CD14-positive monocyte (primary cell): Measurements from ENCODE around the gene EAPP. TPM values are rescaled to one million over a fixed set of nuclear protein-coding genes. Genes with fewer than 3 reads are reported as not detected.
A peak's percentile ranks its signal among the peaks of the same experiment; 100 is the strongest.
"Not testable (repeated sequence)": the region's sequence is repeated elsewhere in the genome, so short reads cannot be mapped to it uniquely, and the experiment has no call there.

Source experiments
- DNase-seq, 3 donors: peaks; one replicate each; pipeline ENCODE4 v3.0.0-alpha.2; 2011 to 2022
- H2AFZ ChIP-seq: 2 replicates; pipeline ENCODE4 v1.6.0; 2012; ENCODE audit warnings: mild to moderate bottlenecking, low read depth, low read length, inconsistent platforms; ENCODE audit not compliant: insufficient read depth, poor library complexity, severe bottlenecking
- H3K27ac ChIP-seq, 2 donors: 1 replicate in 1 of 2; 2 replicates in 1 of 2; pipeline ENCODE4 v1.5.1; 2012 to 2013; ENCODE audit warnings: low read length in 2 of 2, control low read depth in 1 of 2, inconsistent platforms in 1 of 2, low read depth in 1 of 2, mild to moderate bottlenecking in 1 of 2
- H3K27me3 ChIP-seq, 2 donors: one replicate each; pipeline versions ENCODE4 v1.6.0 to v1.6.1; 2011 to 2013; ENCODE audit warnings: low read length in 2 of 2; ENCODE audit not compliant: control insufficient read depth in 2 of 2, insufficient read depth in 2 of 2
- H3K36me3 ChIP-seq, 2 donors: replicated peaks in 1 of 2; 1 replicate in 1 of 2; 2 replicates in 1 of 2; pipeline versions ENCODE4 v1.5.1 to v1.6.1; 2012 to 2013; ENCODE audit warnings: low read length in 2 of 2, control low read depth in 1 of 2, inconsistent platforms in 1 of 2, mild to moderate bottlenecking in 1 of 2; ENCODE audit not compliant: insufficient read depth in 2 of 2, control insufficient read depth in 1 of 2
- H3K4me1 ChIP-seq, 2 donors: 1 replicate in 1 of 2; 2 replicates in 1 of 2; pipeline versions ENCODE4 v1.5.1 to v1.6.1; 2012 to 2013; ENCODE audit warnings: low read length in 2 of 2, control low read depth in 1 of 2, inconsistent platforms in 1 of 2, mild to moderate bottlenecking in 1 of 2, moderate library complexity in 1 of 2; ENCODE audit not compliant: insufficient read depth in 2 of 2, control insufficient read depth in 1 of 2
- H3K4me2 ChIP-seq: replicated peaks from 2 replicates; pipeline ENCODE3; 2012; ENCODE audit warnings: low read length, moderate library complexity, mild to moderate bottlenecking; ENCODE audit not compliant: poor library complexity, severe bottlenecking; ENCODE audit errors: extremely low read depth
- H3K4me3 ChIP-seq, 3 experiments: fragments of 200-600 bp in 1 of 3; sonication (generic) in 1 of 3; replicated peaks in 1 of 3; 1 replicate in 2 of 3; 2 replicates in 1 of 3; pipeline ENCODE4 v1.5.1; 2011 to 2013; ENCODE audit warnings: low read length in 3 of 3, mild to moderate bottlenecking in 3 of 3, control low read depth in 2 of 3, low read depth in 2 of 3, inconsistent platforms in 1 of 3, moderate library complexity in 1 of 3
- H3K79me2 ChIP-seq: 2 replicates; pipeline ENCODE4 v1.6.0; 2012; ENCODE audit warnings: mild to moderate bottlenecking, control low read depth, inconsistent platforms, low read length, moderate library complexity; ENCODE audit not compliant: insufficient read depth
- H3K9ac ChIP-seq: 2 replicates; pipeline ENCODE4 v1.6.0; 2017; ENCODE audit warnings: low read length, mild to moderate bottlenecking; ENCODE audit not compliant: insufficient read depth, poor library complexity, severe bottlenecking
- H3K9me3 ChIP-seq, 2 donors: replicated peaks in 1 of 2; 1 replicate in 1 of 2; 2 replicates in 1 of 2; pipeline versions ENCODE4 v1.5.1 to v1.6.1; 2012 to 2013; ENCODE audit warnings: low read length in 2 of 2, control low read depth in 1 of 2; ENCODE audit not compliant: control insufficient read depth in 1 of 2, insufficient read depth in 1 of 2
- H4K20me1 ChIP-seq: 2 replicates; pipeline ENCODE4 v1.6.0; 2012; ENCODE audit warnings: mild to moderate bottlenecking, low read length, control low read depth, moderate library complexity; ENCODE audit not compliant: insufficient read depth
- H3K27ac Mint-ChIP-seq, 7 donors: one replicate each; pipeline ENCODE4 v1.8.0; 2020; ENCODE audit warnings: mild to moderate bottlenecking in 7 of 7, mixed read lengths in 7 of 7, moderate library complexity in 6 of 7, inconsistent platforms in 2 of 7
- H3K27me3 Mint-ChIP-seq, 3 donors: one replicate each; pipeline ENCODE4 v1.8.0; 2021 to 2022; ENCODE audit warnings: low read depth in 3 of 3, mild to moderate bottlenecking in 3 of 3, mixed read lengths in 3 of 3, moderate library complexity in 3 of 3, inconsistent platforms in 1 of 3
- H3K36me3 Mint-ChIP-seq, 2 donors: one replicate each; pipeline ENCODE4 v1.8.0; 2020; ENCODE audit warnings: mixed read lengths in 2 of 2, inconsistent platforms in 1 of 2, mild to moderate bottlenecking in 1 of 2
- H3K4me1 Mint-ChIP-seq: one replicate; pipeline ENCODE4 v1.8.0; 2020; ENCODE audit warnings: mild to moderate bottlenecking, mixed read lengths
- H3K4me3 Mint-ChIP-seq, 2 donors: one replicate each; pipeline ENCODE4 v1.8.0; 2020; ENCODE audit warnings: mild to moderate bottlenecking in 2 of 2, mixed read lengths in 2 of 2, moderate library complexity in 1 of 2
- H3K9me3 Mint-ChIP-seq, 7 donors: one replicate each; pipeline ENCODE4 v1.8.0; 2020 to 2022; ENCODE audit warnings: mixed read lengths in 7 of 7, mild to moderate bottlenecking in 6 of 7, moderate library complexity in 6 of 7, inconsistent platforms in 2 of 7
- WGBS: methylation state at CpG from one replicate; pipeline ENCODE4 v1.1.5; 2013; ENCODE audit warnings: missing lambda C conversion rate; ENCODE audit not compliant: insufficient coverage; 5-methylcytosine and 5-hydroxymethylcytosine counted together
- intact Hi-C, 2 donors: fragments of 100-400 bp; cut with micrococcal nuclease; formaldehyde crosslinking; loops; one replicate each; pipeline versions ENCODE4 v1.15.0 to v1.15.1; 2023
- polyA plus RNA-seq, 3 donors: library from polyadenylated mRNA; depleted of rRNA in 1 of 3; unstranded in 2 of 3; stranded (reverse) in 1 of 3; fragments of 300-500 nt in 2 of 3; fragments of >200 nt in 1 of 3; fragmentation: Illumina TruSeq in 2 of 3; gene quantifications; 1 replicate in 2 of 3; 2 replicates in 1 of 3; pipeline ENCODE4 v1.2.3, GENCODE V29; 2012 to 2021
- TF ChIP-seq, protein P1 (sequence below): fragments of 200-600 bp; IDR thresholded peaks from one replicate; pipeline ENCODE4 v1.8.0; 2022; ENCODE audit warnings: antibody characterized with exemption, mild to moderate bottlenecking

EAPP gene
- polyA plus RNA-seq, 3 donors = 20.7 to 76.2 (median 70.2) TPM

DNA sequence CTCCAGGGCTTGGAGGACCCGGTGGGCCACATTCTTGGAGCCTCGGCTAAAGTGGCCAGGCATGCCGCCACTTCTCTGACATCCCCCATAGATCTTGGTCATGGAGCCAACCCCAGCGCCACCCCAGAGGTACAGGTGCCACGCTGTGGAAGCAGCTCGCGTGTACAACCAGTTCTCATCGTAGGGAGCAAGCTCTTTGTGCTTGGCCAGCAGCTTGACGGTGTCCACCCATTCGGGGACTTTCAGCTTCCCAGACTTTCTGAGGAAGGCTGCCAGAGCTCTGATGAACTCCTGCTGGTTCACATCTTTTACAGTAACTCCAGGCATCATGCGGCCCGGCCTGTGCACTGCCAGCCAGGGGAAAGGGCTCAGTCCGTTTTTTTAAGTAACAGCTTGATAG is 29.3 kb upstream of the EAPP start:
- Mint-ChIP-seq H3K36me3 (peaks cover 62 to 92% of the 10 kb centered on the region in 2 donors), H3K27ac (peak overlapping the region in 3 of 7 donors; percentile 16 to 78 (median 41)), H3K27me3 (peaks cover 0 to 2% (median 0%) of the 10 kb centered on the region in 3 donors), H3K4me1 (no peaks in the 10 kb centered on the region), H3K4me3 (no peak overlapping the region), H3K9me3 (peaks cover 0 to 3% (median 0%) of the 10 kb centered on the region in 7 donors)
- Histone ChIP-seq H2AFZ (no peak overlapping the region), H3K27ac (no peak overlapping the region), H3K9me3 (no peaks in the 10 kb centered on the region), H3K9ac (no peak overlapping the region), H3K4me2 (no peak overlapping the region), H3K36me3 (peaks cover 83 to 99% of the 10 kb centered on the region in 2 donors), H3K27me3 (no peaks in the 10 kb centered on the region), H3K4me3 (no peak overlapping the region), H3K4me1 (no peaks in the 10 kb centered on the region), H4K20me1 (peaks cover 34% of the 10 kb centered on the region), H3K79me2 (no peaks in the 10 kb centered on the region)
- TF ChIP-seq, protein P1, sequence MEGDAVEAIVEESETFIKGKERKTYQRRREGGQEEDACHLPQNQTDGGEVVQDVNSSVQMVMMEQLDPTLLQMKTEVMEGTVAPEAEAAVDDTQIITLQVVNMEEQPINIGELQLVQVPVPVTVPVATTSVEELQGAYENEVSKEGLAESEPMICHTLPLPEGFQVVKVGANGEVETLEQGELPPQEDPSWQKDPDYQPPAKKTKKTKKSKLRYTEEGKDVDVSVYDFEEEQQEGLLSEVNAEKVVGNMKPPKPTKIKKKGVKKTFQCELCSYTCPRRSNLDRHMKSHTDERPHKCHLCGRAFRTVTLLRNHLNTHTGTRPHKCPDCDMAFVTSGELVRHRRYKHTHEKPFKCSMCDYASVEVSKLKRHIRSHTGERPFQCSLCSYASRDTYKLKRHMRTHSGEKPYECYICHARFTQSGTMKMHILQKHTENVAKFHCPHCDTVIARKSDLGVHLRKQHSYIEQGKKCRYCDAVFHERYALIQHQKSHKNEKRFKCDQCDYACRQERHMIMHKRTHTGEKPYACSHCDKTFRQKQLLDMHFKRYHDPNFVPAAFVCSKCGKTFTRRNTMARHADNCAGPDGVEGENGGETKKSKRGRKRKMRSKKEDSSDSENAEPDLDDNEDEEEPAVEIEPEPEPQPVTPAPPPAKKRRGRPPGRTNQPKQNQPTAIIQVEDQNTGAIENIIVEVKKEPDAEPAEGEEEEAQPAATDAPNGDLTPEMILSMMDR = no peak
- intact Hi-C loops = no loop called here
- 97% methylated on average over 10 of the region's 13 CpGs for WGBS
- DNase-seq = no peak

DNA sequence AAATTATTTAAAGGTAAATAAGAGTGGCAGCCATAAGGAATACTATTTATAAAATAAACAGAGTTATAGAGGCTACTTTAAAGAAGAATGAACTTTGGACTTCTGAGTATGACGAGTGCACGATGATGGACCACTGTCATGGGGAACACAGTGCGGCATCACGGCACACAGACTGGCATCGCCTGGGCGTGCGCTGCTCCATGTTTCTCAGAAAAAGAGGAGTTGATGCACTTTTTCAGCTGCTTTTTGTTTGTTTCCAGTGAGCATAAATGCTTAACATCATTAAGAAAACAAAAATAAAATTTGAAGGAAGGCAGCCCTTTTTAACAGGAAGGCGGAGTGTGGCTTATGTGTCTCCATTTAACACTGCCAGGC is 23.3 kb upstream of the EAPP start:
- H3K27me3 ChIP-seq = no peaks in the 10 kb centered on the region
- H3K4me3 Mint-ChIP-seq = no peak overlapping the region
- no peak overlapping the region for H3K27ac Mint-ChIP-seq
- no peak overlapping the region for H3K4me3 ChIP-seq
- no peaks in the 10 kb centered on the region for H3K79me2 ChIP-seq
- TF ChIP-seq, protein P1 = no peak
- H3K36me3 Mint-ChIP-seq = peaks cover 33 to 51% of the 10 kb centered on the region in 2 donors
- H3K9me3 Mint-ChIP-seq = peaks cover 0 to 3% (median 0%) of the 10 kb centered on the region in 7 donors
- H3K9me3 ChIP-seq = no peaks in the 10 kb centered on the region
- H3K4me2 ChIP-seq = no peak overlapping the region
- peaks cover 0 to 2% (median 0%) of the 10 kb centered on the region in 3 donors for H3K27me3 Mint-ChIP-seq
- peaks cover 5% of the 10 kb centered on the region for H4K20me1 ChIP-seq
- no peaks in the 10 kb centered on the region for H3K4me1 Mint-ChIP-seq
- intact Hi-C loops = no loop called here
- H3K9ac ChIP-seq = no peak overlapping the region
- peaks cover 38 to 57% of the 10 kb centered on the region in 2 donors for H3K36me3 ChIP-seq
- DNase-seq = no peak
- H2AFZ ChIP-seq = no peak overlapping the region
- WGBS = 96% methylated on average over 7 of the region's 8 CpGs
- no peaks in the 10 kb centered on the region for H3K4me1 ChIP-seq
- no peak overlapping the region for H3K27ac ChIP-seq

DNA sequence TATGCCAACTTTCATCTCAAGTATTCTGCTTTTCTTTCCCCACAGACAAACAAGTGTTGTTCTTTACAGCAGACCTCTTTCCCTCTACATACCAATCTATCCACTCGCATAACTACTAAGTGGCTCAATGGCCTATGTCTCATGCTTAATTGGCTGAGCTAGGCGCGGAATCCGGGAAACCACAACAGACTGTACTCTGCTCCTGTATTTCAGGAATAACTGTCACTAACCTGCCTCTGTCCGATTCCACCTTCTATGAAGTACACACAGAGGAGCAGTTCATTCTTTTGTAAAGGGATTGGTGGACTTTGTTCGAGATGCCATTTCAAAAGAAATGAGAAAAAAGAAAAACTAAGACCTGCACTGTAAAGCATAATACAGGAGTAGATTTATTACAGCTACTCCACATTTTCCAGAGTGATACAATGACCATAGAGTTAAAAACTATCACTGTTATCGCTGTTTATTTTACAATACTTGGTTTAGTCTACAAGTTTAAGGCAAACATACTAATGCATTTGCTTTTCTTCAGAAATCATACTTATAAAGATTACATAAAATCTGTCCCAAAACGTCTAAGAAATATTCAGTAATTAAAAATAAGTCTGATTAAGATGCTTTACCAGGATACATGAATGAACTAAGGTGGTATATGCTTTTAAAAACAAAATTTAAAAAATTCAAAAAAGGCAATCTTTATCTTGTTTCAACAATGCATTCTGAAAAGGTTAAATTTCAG is 22.7 kb upstream of the EAPP start:
- H2AFZ ChIP-seq, H3K4me3 ChIP-seq, H3K4me1 Mint-ChIP-seq, H3K4me3 Mint-ChIP-seq, H3K27me3 ChIP-seq, H3K27ac Mint-ChIP-seq, H3K27me3 Mint-ChIP-seq, H3K27ac ChIP-seq, H3K9me3 ChIP-seq, intact Hi-C loops, H3K9me3 Mint-ChIP-seq, H3K4me1 ChIP-seq, H3K79me2 ChIP-seq, H3K9ac ChIP-seq, H3K4me2 ChIP-seq, DNase-seq, H4K20me1 ChIP-seq: not testable (repeated sequence)
- peaks cover 29 to 46% of the 10 kb centered on the region in 2 donors for H3K36me3 Mint-ChIP-seq
- peaks cover 32 to 51% of the 10 kb centered on the region in 2 donors for H3K36me3 ChIP-seq
- no CpG with 5 or more reads among the region's 8 CpGs for WGBS
